ENCODE results near the gene DDX1.

GRCh38 chr2:15553951-15554350 is 37.7 kb upstream of the DDX1 start:
- TF ChIP-seq, protein P1, sequence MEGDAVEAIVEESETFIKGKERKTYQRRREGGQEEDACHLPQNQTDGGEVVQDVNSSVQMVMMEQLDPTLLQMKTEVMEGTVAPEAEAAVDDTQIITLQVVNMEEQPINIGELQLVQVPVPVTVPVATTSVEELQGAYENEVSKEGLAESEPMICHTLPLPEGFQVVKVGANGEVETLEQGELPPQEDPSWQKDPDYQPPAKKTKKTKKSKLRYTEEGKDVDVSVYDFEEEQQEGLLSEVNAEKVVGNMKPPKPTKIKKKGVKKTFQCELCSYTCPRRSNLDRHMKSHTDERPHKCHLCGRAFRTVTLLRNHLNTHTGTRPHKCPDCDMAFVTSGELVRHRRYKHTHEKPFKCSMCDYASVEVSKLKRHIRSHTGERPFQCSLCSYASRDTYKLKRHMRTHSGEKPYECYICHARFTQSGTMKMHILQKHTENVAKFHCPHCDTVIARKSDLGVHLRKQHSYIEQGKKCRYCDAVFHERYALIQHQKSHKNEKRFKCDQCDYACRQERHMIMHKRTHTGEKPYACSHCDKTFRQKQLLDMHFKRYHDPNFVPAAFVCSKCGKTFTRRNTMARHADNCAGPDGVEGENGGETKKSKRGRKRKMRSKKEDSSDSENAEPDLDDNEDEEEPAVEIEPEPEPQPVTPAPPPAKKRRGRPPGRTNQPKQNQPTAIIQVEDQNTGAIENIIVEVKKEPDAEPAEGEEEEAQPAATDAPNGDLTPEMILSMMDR (conservative IDR thresholded peaks at IDR 0.05; ENCODE audit: low read length), result no peak
- TF ChIP-seq EZH2phosphoT487 (IDR thresholded peaks at IDR 0.05; ENCODE audit: borderline replicate concordance, low read depth, low read length), result no peak
